ACC112 (cell line): ENCODE results near the gene CTAGE8.
"Not testable (repeated sequence)": the region's sequence is repeated elsewhere in the genome, so short reads cannot be mapped to it uniquely, and the experiment has no call there.

Source experiments
- H2AFZ ChIP-seq: fragments of 200-600 bp; sonication (generic); one replicate; pipeline ENCODE4 v1.6.0; 2017; ENCODE audit warnings: antibody characterized with exemption, low read length; ENCODE audit not compliant: unreplicated experiment
- H3K27ac ChIP-seq: fragments of 200-600 bp; sonication (generic); 2 replicates; pipeline ENCODE4 v1.5.1; 2014; ENCODE audit warnings: low read depth, mild to moderate bottlenecking, antibody characterized with exemption, low read length, moderate library complexity
- H3K27me3 ChIP-seq: fragments of 200-600 bp; sonication (generic); 2 replicates; pipeline ENCODE4 v1.6.1; 2014; ENCODE audit warnings: mild to moderate bottlenecking, antibody characterized with exemption, low read length, moderate library complexity, mixed read lengths; ENCODE audit not compliant: insufficient read depth
- H3K36me3 ChIP-seq: fragments of 200-600 bp; sonication (generic); 2 replicates; pipeline ENCODE4 v1.6.1; 2016; ENCODE audit warnings: mild to moderate bottlenecking, antibody characterized with exemption, low read length, moderate library complexity, mixed read lengths; ENCODE audit not compliant: insufficient read depth
- H3K4me1 ChIP-seq: fragments of 200-600 bp; sonication (generic); one replicate; pipeline ENCODE4 v1.6.1; 2016; ENCODE audit warnings: low read length, mixed read lengths; ENCODE audit not compliant: insufficient read depth, unreplicated experiment, control insufficient read depth
- H3K4me3 ChIP-seq: fragments of 200-600 bp; sonication (generic); 2 replicates; pipeline ENCODE4 v1.5.1; 2014; ENCODE audit warnings: mild to moderate bottlenecking, low read depth, low read length
- H3K79me2 ChIP-seq: fragments of 200-600 bp; sonication (generic); one replicate; pipeline ENCODE4 v1.6.0; 2016; ENCODE audit warnings: low read length; ENCODE audit not compliant: control insufficient read depth, unreplicated experiment, insufficient read depth

The CTAGE8 gene

GRCh38 chr7:144269188-144269587, at the start of gene CTAGE8:
Gene CTAGE8 (minus strand): TSS chr7:144269288. CDS start chr7:144269250, 38 bp downstream.
- H2AFZ ChIP-seq, H3K79me2 ChIP-seq, H3K4me1 ChIP-seq, H3K4me3 ChIP-seq, H3K27me3 ChIP-seq, H3K36me3 ChIP-seq, H3K27ac ChIP-seq: not testable (repeated sequence)

GRCh38 chr7:144317537-144317936, 48.4 kb upstream of the CTAGE8 start:
- H3K27ac ChIP-seq, H3K27me3 ChIP-seq, H3K4me1 ChIP-seq, H2AFZ ChIP-seq, H3K4me3 ChIP-seq, H3K79me2 ChIP-seq, H3K36me3 ChIP-seq: not testable (repeated sequence)

GRCh38 chr7:144311872-144312469, 42.9 kb upstream of the CTAGE8 start, which contains the start of gene OR2A1:
Gene OR2A1 (plus strand): TSS chr7:144312419. CDS start chr7:144318125, 5,706 bp downstream.
- H3K27me3 ChIP-seq, H3K27ac ChIP-seq, H3K4me3 ChIP-seq, H2AFZ ChIP-seq, H3K4me1 ChIP-seq, H3K79me2 ChIP-seq, H3K36me3 ChIP-seq: not testable (repeated sequence)

GRCh38 chr7:144311218-144311617, 42.1 kb upstream of the CTAGE8 start:
- not testable (repeated sequence) for H3K79me2 ChIP-seq, H3K4me1 ChIP-seq, H2AFZ ChIP-seq, H3K27me3 ChIP-seq, H3K27ac ChIP-seq, H3K36me3 ChIP-seq, H3K4me3 ChIP-seq

GRCh38 chr7:144309702-144310101, 40.6 kb upstream of the CTAGE8 start:
- not testable (repeated sequence) for H3K27me3 ChIP-seq, H3K4me1 ChIP-seq, H3K4me3 ChIP-seq, H3K27ac ChIP-seq, H3K79me2 ChIP-seq, H2AFZ ChIP-seq, H3K36me3 ChIP-seq

- not testable (repeated sequence) for H3K27ac ChIP-seq, H3K27me3 ChIP-seq, H3K36me3 ChIP-seq, H3K4me1 ChIP-seq, H3K79me2 ChIP-seq, H2AFZ ChIP-seq, H3K4me3 ChIP-seq
Measured at GRCh38 chr7:144305156-144305555, 36.1 kb upstream of the CTAGE8 start.

GRCh38 chr7:144303607-144304006, 34.5 kb upstream of the CTAGE8 start:
- not testable (repeated sequence) for H3K4me1 ChIP-seq, H2AFZ ChIP-seq, H3K4me3 ChIP-seq, H3K27ac ChIP-seq, H3K36me3 ChIP-seq, H3K79me2 ChIP-seq, H3K27me3 ChIP-seq

- not testable (repeated sequence) for H2AFZ ChIP-seq, H3K4me1 ChIP-seq, H3K79me2 ChIP-seq, H3K27me3 ChIP-seq, H3K4me3 ChIP-seq, H3K36me3 ChIP-seq, H3K27ac ChIP-seq
Measured at GRCh38 chr7:144302578-144303303, 33.7 kb upstream of the CTAGE8 start.

GRCh38 chr7:144293794-144294499, 24.9 kb upstream of the CTAGE8 start:
- not testable (repeated sequence) for H3K27me3 ChIP-seq, H3K79me2 ChIP-seq, H3K27ac ChIP-seq, H3K36me3 ChIP-seq, H2AFZ ChIP-seq, H3K4me3 ChIP-seq, H3K4me1 ChIP-seq

GRCh38 chr7:144292384-144293161, 23.5 kb upstream of the CTAGE8 start:
- H3K79me2 ChIP-seq, H3K36me3 ChIP-seq, H3K27me3 ChIP-seq, H3K4me1 ChIP-seq, H3K4me3 ChIP-seq, H3K27ac ChIP-seq, H2AFZ ChIP-seq: not testable (repeated sequence)
